ENCODE data around the gene DHRSX. TPM values are rescaled to one million over a fixed set of nuclear protein-coding genes. Genes with fewer than 3 reads are reported as not detected.

The DHRSX gene
- total RNA-seq, 6 donors from 2014 or later, result 18.2 to 34.8 (median 21.2) TPM

- Histone ChIP-seq H3K4me3 (no peak overlapping the region), H3K27me3 (no peaks in the 10 kb centered on the region), H3K9me3 (no peaks in the 10 kb centered on the region), H3K36me3 (no peaks in the 10 kb centered on the region), H3K27ac (no peak overlapping the region), H3K4me1 (no peaks in the 10 kb centered on the region)
- TF ChIP-seq CTCF (IDR thresholded peaks at IDR 0.05) (no peak), POLR2A (IDR thresholded peaks at IDR 0.05) (no peak)
- no peak for DNase-seq
- 68% methylated on average over 5 of the region's 5 CpGs for WGBS, 2 donors
- ATAC-seq (ENCODE audit: low FRiP score in 2 of 2), result no peak
Measured at GRCh38 chrX:2514131-2514530, 13.4 kb upstream of the DHRSX start.

- Histone ChIP-seq H3K9me3 (no peaks in the 10 kb centered on the region), H3K27me3 (no peaks in the 10 kb centered on the region), H3K27ac (no peak overlapping the region), H3K4me3 (no peak overlapping the region), H3K4me1 (no peaks in the 10 kb centered on the region), H3K36me3 (no peaks in the 10 kb centered on the region)
- ATAC-seq (ENCODE audit: low FRiP score in 2 of 2) (no peak), DNase-seq (no peak)
- TF ChIP-seq CTCF (IDR thresholded peaks at IDR 0.05) (no peak), EP300 (IDR thresholded peaks at IDR 0.05) (no peak), POLR2A (IDR thresholded peaks at IDR 0.05) (no peak), POLR2AphosphoS5 (IDR thresholded peaks at IDR 0.05) (no peak)
- 58 to 82% methylated on average over 6 of the region's 6 CpGs for WGBS, 2 donors
Measured at GRCh38 chrX:2513121-2513664, 12.4 kb upstream of the DHRSX start.

- ATAC-seq (ENCODE audit: low FRiP score in 2 of 2) (no peak), DNase-seq (no peak)
- no peaks in the 10 kb centered on the region for H3K36me3 ChIP-seq
- no peak overlapping the region for H3K4me3 ChIP-seq
- H3K27ac ChIP-seq, result no peak overlapping the region
- H3K27me3 ChIP-seq, result no peaks in the 10 kb centered on the region
- 87 to 91% methylated on average over 8 of the region's 8 CpGs for WGBS, 2 donors
- no peaks in the 10 kb centered on the region for H3K4me1 ChIP-seq
- no peaks in the 10 kb centered on the region for H3K9me3 ChIP-seq
- TF ChIP-seq CTCF (IDR thresholded peaks at IDR 0.05) (no peak), POLR2A (IDR thresholded peaks at IDR 0.05) (no peak), POLR2AphosphoS5 (IDR thresholded peaks at IDR 0.05) (no peak), EP300 (IDR thresholded peaks at IDR 0.05) (no peak)
Measured at GRCh38 chrX:2512501-2512900, 11.7 kb upstream of the DHRSX start.

GRCh38 chrX:2511326-2511725 lies 10.6 kb upstream of the DHRSX start:
- Histone ChIP-seq H3K27ac (no peak overlapping the region), H3K36me3 (no peaks in the 10 kb centered on the region), H3K4me1 (no peaks in the 10 kb centered on the region), H3K27me3 (no peaks in the 10 kb centered on the region), H3K4me3 (no peak overlapping the region), H3K9me3 (no peaks in the 10 kb centered on the region)
- DNase-seq (no peak), ATAC-seq (ENCODE audit: low FRiP score in 2 of 2) (no peak)
- 95% methylated on average over 6 of the region's 6 CpGs for WGBS, 2 donors
- no peak for TF ChIP-seq POLR2A (IDR thresholded peaks at IDR 0.05)
- TF ChIP-seq EP300 (IDR thresholded peaks at IDR 0.05), result no peak
- TF ChIP-seq POLR2AphosphoS5 (IDR thresholded peaks at IDR 0.05), result no peak
- no peak for TF ChIP-seq CTCF (IDR thresholded peaks at IDR 0.05)

GRCh38 chrX:2508648-2509335 lies 8.0 kb upstream of the DHRSX start:
- Histone ChIP-seq H3K27ac (no peak overlapping the region), H3K4me1 (no peaks in the 10 kb centered on the region), H3K9me3 (no peaks in the 10 kb centered on the region), H3K27me3 (no peaks in the 10 kb centered on the region), H3K36me3 (no peaks in the 10 kb centered on the region), H3K4me3 (no peak overlapping the region)
- 88 to 90% methylated on average over 9 of the region's 9 CpGs for WGBS, 2 donors
- ATAC-seq (ENCODE audit: low FRiP score in 2 of 2), result no peak
- TF ChIP-seq EP300 (IDR thresholded peaks at IDR 0.05) (no peak), POLR2AphosphoS5 (IDR thresholded peaks at IDR 0.05) (no peak), POLR2A (IDR thresholded peaks at IDR 0.05) (no peak), CTCF (IDR thresholded peaks at IDR 0.05) (no peak)
- DNase-seq, result no peak

All from upper lobe of left lung (tissue), 6 donors.